ENCODE data around the gene TRAPPC2.
"Not testable (repeated sequence)": the region's sequence is repeated elsewhere in the genome, so short reads cannot be mapped to it uniquely, and the experiment has no call there.

The TRAPPC2 gene

DNA sequence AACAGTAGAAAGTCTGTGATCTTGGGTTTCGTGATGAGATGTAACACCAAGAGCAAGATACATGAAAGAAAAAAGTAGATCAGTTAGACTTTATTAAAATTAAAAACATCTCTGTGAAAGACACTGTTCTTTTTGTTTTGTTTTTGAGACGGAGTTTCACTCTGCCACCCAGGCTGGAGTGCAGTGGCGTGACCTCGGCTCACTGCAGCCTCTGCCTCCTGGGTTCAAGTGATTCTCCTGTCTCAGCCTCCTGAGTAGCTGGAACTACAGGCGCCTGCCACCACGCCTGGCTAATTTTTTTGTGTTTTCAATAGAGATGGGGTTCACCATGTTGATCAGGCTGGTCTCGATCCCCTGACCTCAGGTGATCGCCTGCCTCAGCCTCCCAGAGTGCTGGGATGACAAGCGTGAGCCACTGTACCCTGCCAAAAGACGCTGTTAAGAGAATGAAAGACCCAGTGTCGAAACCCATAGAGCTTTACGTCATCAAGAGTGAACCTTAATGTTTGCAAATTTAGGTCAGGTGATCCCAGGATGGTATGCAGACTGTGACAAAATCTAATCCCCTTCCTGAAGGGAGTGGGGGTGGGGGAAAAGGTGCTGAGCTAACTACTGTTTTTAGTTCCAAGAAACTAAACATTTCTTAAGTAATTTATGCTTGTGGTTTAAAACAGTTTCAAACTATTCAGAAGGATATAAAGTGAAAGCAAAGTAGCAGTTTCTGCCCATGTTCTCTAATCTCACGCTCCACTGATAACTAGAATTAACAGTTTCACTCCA is 8.2 kb upstream of the TRAPPC2 start:
- no peak for DNase-seq

GRCh38 chrX:13741695-13742094 is 7.3 kb upstream of the TRAPPC2 start:
- no peak for DNase-seq

GRCh38 chrX:13733506-13733905 is 914 bp downstream of the TRAPPC2 start:
- DNase-seq = no peak

DNA sequence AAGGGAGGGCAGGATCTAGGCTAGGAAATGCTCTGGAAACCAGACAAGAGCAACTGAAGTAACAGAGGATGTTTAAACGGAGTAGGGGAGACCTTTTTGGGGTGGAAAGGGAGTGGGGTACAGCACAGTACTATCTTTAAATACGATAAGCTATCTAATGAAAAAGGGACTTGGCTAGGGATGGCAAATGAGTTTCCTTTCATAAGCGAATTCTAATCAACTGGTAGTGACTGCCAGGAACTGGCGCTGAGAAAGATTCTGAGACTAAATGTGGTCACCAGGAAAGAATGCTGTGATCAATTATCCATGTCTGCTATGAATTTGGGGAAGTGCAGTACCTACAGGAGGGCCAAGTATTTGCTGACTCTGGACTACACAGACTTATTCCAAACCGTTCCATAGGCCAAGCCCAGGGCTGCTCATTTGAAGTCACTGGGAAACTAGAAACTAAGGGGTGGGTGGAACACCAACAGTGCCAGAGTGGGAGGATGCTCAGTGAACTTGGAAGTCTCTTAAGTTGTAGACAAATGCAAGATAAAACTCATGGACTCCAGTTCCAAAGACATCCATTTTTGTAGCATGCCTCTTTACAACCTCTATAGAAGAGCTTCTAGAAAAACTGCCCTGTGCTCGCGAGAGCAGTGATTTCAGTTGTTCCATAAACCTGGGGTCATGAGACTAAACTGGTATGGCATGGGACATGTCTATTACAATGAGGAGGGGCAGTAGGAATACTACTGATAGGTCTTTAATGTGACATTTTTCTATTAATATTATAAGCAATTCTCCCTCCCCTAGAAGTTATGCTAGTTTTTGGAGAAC is 2.0 kb downstream of the TRAPPC2 start:
- no peak for DNase-seq

DNA sequence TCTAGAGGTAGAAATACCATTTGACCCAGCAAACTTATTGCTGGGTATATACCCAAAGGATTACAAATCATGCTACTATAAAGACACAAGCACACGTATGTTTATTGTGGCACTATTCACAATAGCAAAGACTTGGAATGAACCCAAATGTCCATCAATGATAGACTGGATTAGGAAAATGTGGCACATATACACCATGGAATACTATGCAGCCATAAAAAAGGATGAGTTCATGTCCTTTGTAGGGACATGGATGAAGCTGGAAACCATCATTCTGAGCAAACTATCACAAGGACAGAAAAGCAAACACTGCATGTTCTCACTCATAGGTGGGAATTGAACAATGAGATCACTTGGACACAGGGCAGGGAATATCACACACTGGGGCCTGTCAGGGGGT is 3.9 kb downstream of the TRAPPC2 start:
- not testable (repeated sequence) for DNase-seq

DNA sequence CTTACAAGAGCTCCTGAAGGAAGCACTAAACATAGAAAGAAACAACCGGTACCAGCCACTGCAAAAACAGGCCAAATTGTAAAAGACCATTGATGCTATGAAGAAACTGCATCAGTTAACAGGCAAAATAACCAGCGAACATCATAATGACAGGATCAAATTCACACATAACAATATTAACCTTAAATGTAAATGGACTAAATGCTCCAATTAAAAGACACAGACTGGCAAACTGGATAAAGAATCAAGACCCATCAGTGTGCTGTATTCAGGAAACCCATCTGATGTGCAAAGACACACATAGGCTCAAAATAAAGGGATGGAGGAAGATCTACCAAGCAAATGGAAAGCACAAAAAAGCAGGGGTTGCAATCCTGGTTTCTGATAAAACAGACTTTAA is 7.8 kb downstream of the TRAPPC2 start:
- not testable (repeated sequence) for DNase-seq

GRCh38 chrX:13724878-13725277 is 9.5 kb downstream of the TRAPPC2 start:
- DNase-seq = peak; percentile 35

- no peak for DNase-seq
These were observed 12.5 kb downstream of the TRAPPC2 start for GRCh38 chrX:13721819-13722519.

- DNase-seq = no peak
These were observed 13.0 kb downstream of the TRAPPC2 start for GRCh38 chrX:13721371-13721770.

DNA sequence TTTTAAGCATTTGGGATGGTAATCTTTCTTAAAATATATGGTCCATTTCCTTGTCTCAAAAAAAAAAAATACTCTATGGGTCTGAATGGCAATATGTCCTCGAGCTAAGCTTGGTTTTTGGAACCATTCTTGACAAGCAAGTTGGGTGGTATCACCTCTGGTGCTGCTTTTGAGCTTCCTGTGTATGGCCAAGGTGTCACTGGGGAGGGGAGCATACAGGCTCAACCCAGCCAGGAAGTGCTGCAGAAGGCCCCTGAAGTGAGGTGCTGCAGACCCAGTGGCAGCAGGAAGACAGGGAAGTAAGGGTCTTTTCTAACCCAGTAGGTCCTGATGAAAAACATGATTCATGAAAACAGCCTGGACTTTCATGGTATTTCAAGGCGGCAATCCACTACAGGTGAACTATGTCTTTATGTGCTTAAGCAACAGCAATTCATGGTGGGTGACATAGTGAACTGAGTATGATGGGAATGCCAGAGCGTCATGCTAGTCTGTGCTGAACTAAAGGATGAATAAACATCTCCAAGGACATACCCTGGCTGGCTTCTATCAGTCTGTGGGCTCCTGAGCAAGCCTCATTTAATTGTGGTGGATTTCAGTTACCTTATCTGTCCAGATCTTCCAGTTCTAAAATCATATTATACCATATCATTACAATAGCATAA is 15.1 kb downstream of the TRAPPC2 start:
- no peak for DNase-seq

GRCh38 chrX:13717700-13718472 is 16.5 kb downstream of the TRAPPC2 start:
- no peak for DNase-seq

- peak; percentile 26 for DNase-seq
These were observed 17.5 kb downstream of the TRAPPC2 start for GRCh38 chrX:13716905-13717304.

GRCh38 chrX:13716455-13716854 is 18.0 kb downstream of the TRAPPC2 start:
- DNase-seq = no peak

DNA sequence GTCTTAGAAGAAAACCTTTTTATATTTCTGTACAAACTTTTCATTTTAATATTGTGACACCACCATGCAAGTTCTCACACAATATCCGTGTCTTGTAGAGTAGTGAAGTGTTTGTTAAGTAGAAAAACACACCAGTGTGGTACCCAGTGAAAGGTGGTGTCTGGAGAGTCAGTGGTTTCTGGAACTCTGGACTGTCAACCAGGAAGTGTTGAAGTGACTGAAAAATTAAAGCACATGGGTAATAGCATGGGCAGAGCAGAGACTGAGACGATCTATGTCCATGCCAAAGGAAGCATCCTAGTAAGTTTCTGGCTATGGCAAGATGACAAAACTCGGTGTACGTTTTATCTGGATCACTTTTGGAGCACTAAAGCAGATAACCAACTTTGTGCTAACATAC is 23.3 kb downstream of the TRAPPC2 start:
- no peak for DNase-seq

DNA sequence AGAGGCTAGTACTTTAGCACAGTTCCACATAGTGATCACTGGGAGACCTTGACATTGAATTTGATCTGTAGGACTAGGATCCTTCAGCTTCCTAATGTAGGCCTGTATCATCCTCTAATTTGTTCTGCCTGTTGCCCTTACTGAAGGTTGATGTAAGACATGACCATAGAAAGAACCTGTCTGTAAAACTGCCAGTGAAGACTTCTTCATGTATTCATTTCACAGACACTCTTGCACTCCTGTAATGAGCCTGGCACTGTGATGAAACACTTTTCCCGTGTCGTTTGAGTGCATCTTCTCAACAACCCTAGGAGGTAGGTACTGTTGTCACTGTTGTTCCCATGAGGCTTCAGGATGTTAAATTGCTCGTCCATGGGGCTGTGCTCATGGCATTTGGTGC is 30.8 kb downstream of the TRAPPC2 start:
- no peak for DNase-seq

- DNase-seq = no peak
These were observed 31.3 kb downstream of the TRAPPC2 start for GRCh38 chrX:13703135-13703534.

- no peak for DNase-seq
These were observed 32.2 kb downstream of the TRAPPC2 start for GRCh38 chrX:13702111-13702789.

DNA sequence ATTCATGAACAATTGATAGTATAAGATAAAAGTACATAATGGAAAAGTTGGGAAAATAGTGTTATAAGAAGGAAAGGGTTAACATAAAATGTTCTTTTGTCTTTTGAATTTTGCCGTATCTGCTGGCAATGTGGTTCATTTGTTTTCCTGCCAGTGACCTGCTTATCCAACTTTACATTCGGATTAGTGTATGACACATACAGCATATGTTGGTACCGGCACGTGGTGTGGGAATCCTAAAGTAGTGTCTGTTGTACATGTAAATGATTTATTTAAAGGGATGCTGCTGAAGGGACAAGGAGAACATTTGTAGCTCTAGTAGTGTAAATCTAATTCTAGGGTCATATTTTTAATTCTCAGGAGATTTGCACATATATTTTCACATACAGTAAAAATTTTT is 34.0 kb downstream of the TRAPPC2 start:
- no peak for DNase-seq

GRCh38 chrX:13699183-13699826 is 35.1 kb downstream of the TRAPPC2 start:
- DNase-seq = no peak

DNA sequence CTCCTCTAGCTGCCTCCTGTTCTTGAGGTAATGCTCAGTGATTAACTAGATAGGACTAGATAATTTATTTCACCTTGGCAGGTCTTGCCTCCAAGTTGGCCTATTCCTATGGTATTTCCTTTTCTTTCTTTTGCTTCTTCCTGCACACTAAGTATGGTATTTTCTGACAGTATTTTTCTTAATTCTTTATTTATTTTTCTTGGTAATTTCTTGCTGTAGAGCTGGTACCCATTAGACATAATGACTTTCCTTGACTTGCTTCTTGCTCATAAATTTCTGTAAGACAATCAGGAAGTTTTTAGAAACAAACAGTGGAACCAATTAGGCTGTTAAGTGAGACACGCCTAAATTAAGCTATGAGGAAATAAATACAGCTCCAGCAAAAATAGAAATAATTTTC is 36.0 kb downstream of the TRAPPC2 start:
- DNase-seq = no peak

DNA sequence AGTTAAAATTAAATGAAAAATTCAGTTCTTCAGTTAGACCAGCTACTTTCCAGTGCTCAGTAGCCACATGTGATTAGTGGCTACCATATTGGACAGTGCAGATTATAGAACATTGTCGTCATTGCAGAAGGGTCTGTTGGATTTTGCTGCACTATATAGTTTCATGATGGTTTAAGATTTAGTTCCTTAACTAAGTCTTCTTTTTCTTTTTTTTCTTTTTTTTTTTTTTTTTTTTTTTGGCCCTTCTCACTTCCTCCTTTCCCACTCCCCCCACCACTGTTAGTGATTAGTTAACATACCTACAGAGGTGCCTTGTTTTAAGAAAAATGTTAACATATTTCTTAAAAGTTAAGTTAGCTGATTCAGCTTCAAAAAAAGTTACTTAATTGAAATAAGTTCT is 36.4 kb downstream of the TRAPPC2 start:
- DNase-seq = no peak

All from activated CD8-positive, alpha-beta memory T cell treated with anti-CD3 and anti-CD28 coated beads, Interleukin-2, amount 50 U/mL, for 4 hours (primary cell).